BLaER1 (cell line): ENCODE results near the gene ELF5.

Source experiments
- H3K27ac ChIP-seq: shearing (Covaris generic); formaldehyde crosslinking; 2 replicates; pipeline ENCODE4 v1.8.1; 2022
- H3K27me3 ChIP-seq: shearing (Covaris generic); formaldehyde crosslinking; 2 replicates; pipeline ENCODE4 v1.8.1; 2022
- H3K36me3 ChIP-seq: shearing (Covaris generic); formaldehyde crosslinking; 2 replicates; pipeline ENCODE4 v1.8.1; 2022
- H3K4me1 ChIP-seq: shearing (Covaris generic); formaldehyde crosslinking; 2 replicates; pipeline ENCODE4 v1.8.1; 2022
- H3K4me2 ChIP-seq: shearing (Covaris generic); formaldehyde crosslinking; 2 replicates; pipeline ENCODE4 v1.8.1; 2022
- H3K4me3 ChIP-seq: shearing (Covaris generic); formaldehyde crosslinking; 2 replicates; pipeline ENCODE4 v1.8.1; 2022
- H3K9ac ChIP-seq: shearing (Covaris generic); formaldehyde crosslinking; 2 replicates; pipeline ENCODE4 v1.8.1; 2022
- H3K9me3 ChIP-seq: shearing (Covaris generic); formaldehyde crosslinking; 2 replicates; pipeline ENCODE4 v1.8.1; 2022
- H4K20me1 ChIP-seq: shearing (Covaris generic); formaldehyde crosslinking; 2 replicates; pipeline ENCODE4 v1.8.1; 2022
- Cebpa-rat ChIP-seq: shearing (Covaris generic); IDR thresholded peaks from 2 replicates; pipeline ENCODE4 v1.8.1; 2022

The ELF5 gene

DNA sequence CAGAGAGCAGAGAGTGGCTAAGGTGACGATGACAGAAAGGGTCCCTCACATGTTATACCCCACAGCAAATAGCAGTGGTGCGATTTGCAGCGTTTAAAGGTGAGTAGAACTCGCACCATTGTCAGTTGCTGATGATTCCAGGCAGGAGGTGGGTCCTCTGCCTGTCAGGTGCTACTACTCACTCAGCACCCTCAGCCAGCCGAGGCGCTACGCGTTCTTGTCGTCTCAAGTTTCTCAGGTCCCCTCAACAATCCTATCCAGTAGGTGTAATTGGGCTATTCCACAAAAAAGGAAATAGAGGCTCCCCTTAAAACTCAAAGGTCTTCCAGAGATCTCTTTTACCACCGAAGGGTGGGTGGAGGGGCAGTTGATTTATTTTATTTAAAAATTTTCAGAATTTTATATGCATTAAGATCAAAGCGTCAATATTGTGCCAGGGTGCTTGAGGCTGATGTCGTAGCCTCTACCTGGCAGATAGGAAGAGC, 18.3 kb downstream of the ELF5 start:
- H3K4me2 ChIP-seq, result no peak overlapping the region
- H3K27ac ChIP-seq, result no peak overlapping the region
- TF ChIP-seq Cebpa-rat, result no peak

DNA sequence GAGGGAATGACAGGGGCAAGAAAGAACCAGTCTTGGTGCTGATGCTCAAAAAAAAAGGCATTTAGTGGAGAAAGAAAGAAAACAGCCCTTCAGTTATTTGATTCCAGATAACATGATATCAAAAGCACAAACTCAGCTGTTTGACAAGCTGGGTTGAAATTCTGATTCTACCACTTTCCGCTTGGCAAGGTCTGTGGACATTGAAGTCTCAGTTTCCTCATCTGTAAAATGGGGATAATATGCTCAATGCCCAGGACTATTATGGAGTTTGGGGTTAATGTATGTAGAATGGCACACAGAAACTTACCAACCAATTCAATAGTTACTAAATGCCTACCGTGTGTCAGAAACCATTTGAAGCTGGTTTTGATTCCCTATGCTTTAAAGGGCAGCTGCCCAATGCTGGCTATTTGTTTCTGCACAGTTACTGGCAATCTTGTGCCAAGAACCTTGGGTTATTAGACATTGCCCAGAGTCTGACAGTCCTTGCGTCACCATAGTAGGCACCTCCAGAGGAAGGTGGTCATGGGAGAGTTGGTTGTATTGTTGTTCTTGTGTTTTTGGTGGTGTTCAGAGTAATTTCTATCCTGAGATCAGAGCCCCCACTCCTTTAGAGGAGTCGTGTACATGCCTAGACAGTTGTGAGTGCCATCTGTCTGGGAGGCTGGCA, 19.5 kb downstream of the ELF5 start:
- Histone ChIP-seq H3K4me3 (no peak overlapping the region), H3K27me3 (no peaks in the 10 kb centered on the region), H3K4me1 (no peaks in the 10 kb centered on the region), H3K9me3 (no peaks in the 10 kb centered on the region), H4K20me1 (no peaks in the 10 kb centered on the region), H3K27ac (no peak overlapping the region), H3K9ac (no peak overlapping the region), H3K4me2 (no peak overlapping the region), H3K36me3 (no peaks in the 10 kb centered on the region)
- no peak for TF ChIP-seq Cebpa-rat

More for the DNA sequence above, 18.3 kb downstream of the ELF5 start:
- Histone ChIP-seq H4K20me1 (no peaks in the 10 kb centered on the region), H3K36me3 (no peaks in the 10 kb centered on the region), H3K9me3 (no peaks in the 10 kb centered on the region), H3K27me3 (no peaks in the 10 kb centered on the region), H3K4me1 (no peaks in the 10 kb centered on the region), H3K4me3 (no peak overlapping the region), H3K9ac (no peak overlapping the region)

- no peak overlapping the region for H3K27ac ChIP-seq
- H3K36me3 ChIP-seq, result no peaks in the 10 kb centered on the region
- no peaks in the 10 kb centered on the region for H3K27me3 ChIP-seq
- no peak overlapping the region for H3K9ac ChIP-seq
- no peaks in the 10 kb centered on the region for H3K9me3 ChIP-seq
- no peak overlapping the region for H3K4me2 ChIP-seq
- H4K20me1 ChIP-seq, result no peaks in the 10 kb centered on the region
- TF ChIP-seq Cebpa-rat, result no peak
- no peak overlapping the region for H3K4me3 ChIP-seq
- H3K4me1 ChIP-seq, result no peaks in the 10 kb centered on the region
Measured at GRCh38 chr11:34493468-34493867, 20.1 kb downstream of the ELF5 start.

DNA sequence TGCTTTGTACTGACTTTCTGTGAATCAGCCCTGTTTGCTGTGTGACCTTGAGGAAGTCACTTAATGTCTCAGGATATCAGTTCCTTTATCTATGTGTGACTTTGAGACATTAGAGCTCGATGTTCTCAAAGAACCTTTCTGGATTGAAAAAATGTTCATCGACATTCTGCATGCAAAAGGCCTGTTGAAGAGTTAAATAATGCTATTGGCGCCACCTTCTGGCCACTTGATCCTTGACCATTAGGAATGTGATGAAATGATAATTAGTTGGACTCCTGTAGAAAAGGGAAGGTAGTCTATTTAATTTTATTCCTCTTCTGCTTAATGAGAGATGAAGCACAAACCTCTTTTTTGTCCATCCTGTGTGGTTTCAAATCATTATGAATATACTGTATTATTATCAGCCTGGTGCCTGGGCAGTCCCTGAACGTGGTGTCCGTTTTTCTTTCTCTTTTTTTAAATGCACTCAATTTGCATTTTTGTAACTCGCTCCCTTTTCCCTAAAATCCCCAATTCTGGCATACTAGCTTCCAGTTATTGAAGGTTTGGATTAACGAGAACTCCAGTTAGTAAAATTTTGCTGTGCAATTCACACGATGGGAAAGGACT, 20.7 kb downstream of the ELF5 start:
- no peaks in the 10 kb centered on the region for H3K27me3 ChIP-seq
- H4K20me1 ChIP-seq, result no peaks in the 10 kb centered on the region
- H3K4me1 ChIP-seq, result no peaks in the 10 kb centered on the region
- H3K27ac ChIP-seq, result no peak overlapping the region
- TF ChIP-seq Cebpa-rat, result no peak
- H3K4me3 ChIP-seq, result no peak overlapping the region
- H3K9ac ChIP-seq, result no peak overlapping the region
- no peaks in the 10 kb centered on the region for H3K9me3 ChIP-seq
- H3K36me3 ChIP-seq, result no peaks in the 10 kb centered on the region
- no peak overlapping the region for H3K4me2 ChIP-seq

- no peak for TF ChIP-seq Cebpa-rat
- H3K4me2 ChIP-seq, result no peak overlapping the region
- no peak overlapping the region for H3K27ac ChIP-seq
- no peaks in the 10 kb centered on the region for H3K9me3 ChIP-seq
- no peak overlapping the region for H3K9ac ChIP-seq
- H4K20me1 ChIP-seq, result no peaks in the 10 kb centered on the region
- no peaks in the 10 kb centered on the region for H3K27me3 ChIP-seq
- no peaks in the 10 kb centered on the region for H3K4me1 ChIP-seq
- H3K36me3 ChIP-seq, result no peaks in the 10 kb centered on the region
- no peak overlapping the region for H3K4me3 ChIP-seq
Measured at GRCh38 chr11:34490304-34490703, 23.3 kb downstream of the ELF5 start.

DNA sequence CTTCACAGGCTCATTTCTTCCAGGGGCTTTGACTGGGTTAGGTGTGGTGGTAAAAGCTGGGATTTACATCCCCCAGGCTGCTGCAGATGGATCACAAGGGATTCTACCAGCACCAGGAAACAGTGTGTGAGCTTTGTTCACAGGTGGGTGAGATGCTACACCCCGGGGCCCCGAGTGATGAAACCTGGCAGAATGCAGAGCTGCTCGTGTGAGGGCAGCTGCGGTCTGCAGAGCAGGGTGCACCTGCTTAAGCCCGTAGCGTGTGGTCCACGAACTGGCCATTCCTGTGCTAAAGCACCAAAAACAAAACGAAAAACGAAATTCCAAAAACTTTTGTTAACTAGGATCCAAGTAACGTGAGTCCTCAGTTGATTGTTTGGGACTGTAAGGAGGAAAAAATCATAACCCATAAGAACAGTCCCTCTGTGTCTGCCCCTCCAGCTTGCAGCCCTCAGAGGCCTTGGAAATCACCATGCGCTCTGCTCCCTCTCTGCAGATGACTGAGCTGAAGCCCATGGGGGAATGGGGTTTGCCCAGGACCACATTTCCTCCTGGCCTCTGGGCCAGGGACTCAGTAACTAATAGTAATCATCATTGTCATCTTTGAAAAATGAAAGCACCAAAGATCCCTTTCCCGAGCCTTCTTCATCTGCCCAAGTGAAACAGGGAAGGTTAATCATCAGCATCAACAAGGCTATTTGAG, 24.6 kb downstream of the ELF5 start:
- TF ChIP-seq Cebpa-rat, result no peak
- H3K36me3 ChIP-seq, result no peaks in the 10 kb centered on the region
- no peaks in the 10 kb centered on the region for H3K4me1 ChIP-seq
- no peak overlapping the region for H3K9ac ChIP-seq
- no peak overlapping the region for H3K4me3 ChIP-seq
- H3K9me3 ChIP-seq, result no peaks in the 10 kb centered on the region
- H3K27ac ChIP-seq, result no peak overlapping the region
- H4K20me1 ChIP-seq, result no peaks in the 10 kb centered on the region
- no peak overlapping the region for H3K4me2 ChIP-seq
- no peaks in the 10 kb centered on the region for H3K27me3 ChIP-seq

GRCh38 chr11:34487430-34487829, 26.2 kb downstream of the ELF5 start:
- Histone ChIP-seq H3K27ac (no peak overlapping the region), H3K4me2 (no peak overlapping the region), H3K36me3 (no peaks in the 10 kb centered on the region), H4K20me1 (no peaks in the 10 kb centered on the region), H3K9me3 (no peaks in the 10 kb centered on the region), H3K4me3 (no peak overlapping the region), H3K9ac (no peak overlapping the region), H3K4me1 (no peaks in the 10 kb centered on the region), H3K27me3 (no peaks in the 10 kb centered on the region)
- TF ChIP-seq Cebpa-rat, result no peak

DNA sequence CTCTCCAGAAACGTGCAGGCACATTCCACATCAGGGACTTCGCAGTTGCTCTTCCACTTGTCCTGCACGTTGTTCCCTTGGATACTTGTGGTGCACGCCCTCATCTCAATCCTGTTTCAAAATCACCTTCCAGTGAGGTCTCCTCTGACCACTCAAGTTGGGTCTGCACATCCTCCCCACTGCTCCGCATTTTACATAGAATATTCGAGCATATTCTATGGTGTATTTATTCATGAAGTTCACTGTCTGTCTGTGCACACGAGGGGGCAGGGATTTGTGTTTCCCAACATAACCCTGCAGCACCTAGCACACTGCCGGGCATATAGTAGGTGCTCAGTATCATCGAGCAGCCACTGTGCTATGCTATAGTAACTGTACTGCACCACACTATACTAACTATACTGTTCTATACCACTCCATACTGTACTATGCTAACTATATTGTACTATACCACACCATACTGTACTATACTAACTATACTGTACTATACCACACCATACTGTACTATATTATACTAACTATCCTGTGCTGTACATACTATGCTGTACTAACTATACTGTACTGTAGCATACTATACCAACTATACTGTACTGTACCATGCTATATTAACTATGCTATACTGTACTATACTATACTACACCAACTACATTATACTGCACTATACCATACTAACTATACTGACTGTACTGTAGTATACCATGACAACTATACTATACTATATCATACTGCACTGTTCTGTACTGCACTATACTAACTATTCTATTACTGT, 30.3 kb downstream of the ELF5 start:
- Histone ChIP-seq H3K4me3 (no peak overlapping the region), H3K27ac (no peak overlapping the region), H3K9ac (no peak overlapping the region), H3K9me3 (no peaks in the 10 kb centered on the region), H3K36me3 (no peaks in the 10 kb centered on the region), H3K27me3 (no peaks in the 10 kb centered on the region), H3K4me2 (no peak overlapping the region), H4K20me1 (no peaks in the 10 kb centered on the region), H3K4me1 (no peaks in the 10 kb centered on the region)
- no peak for TF ChIP-seq Cebpa-rat

- Histone ChIP-seq H3K4me2 (no peak overlapping the region), H3K9ac (no peak overlapping the region), H3K9me3 (no peaks in the 10 kb centered on the region), H3K4me1 (no peaks in the 10 kb centered on the region), H3K27ac (no peak overlapping the region), H3K4me3 (no peak overlapping the region), H3K36me3 (no peaks in the 10 kb centered on the region), H4K20me1 (no peaks in the 10 kb centered on the region), H3K27me3 (no peaks in the 10 kb centered on the region)
- TF ChIP-seq Cebpa-rat, result no peak
Measured at GRCh38 chr11:34481307-34481706, 32.3 kb downstream of the ELF5 start.
